Measurements from ENCODE around the gene NAGPA. TPM values are rescaled to one million over a fixed set of nuclear protein-coding genes. Genes with fewer than 3 reads are reported as not detected.

The NAGPA gene
- total RNA-seq, 1 experiment from 2014 or later = 15.9 TPM

DNA sequence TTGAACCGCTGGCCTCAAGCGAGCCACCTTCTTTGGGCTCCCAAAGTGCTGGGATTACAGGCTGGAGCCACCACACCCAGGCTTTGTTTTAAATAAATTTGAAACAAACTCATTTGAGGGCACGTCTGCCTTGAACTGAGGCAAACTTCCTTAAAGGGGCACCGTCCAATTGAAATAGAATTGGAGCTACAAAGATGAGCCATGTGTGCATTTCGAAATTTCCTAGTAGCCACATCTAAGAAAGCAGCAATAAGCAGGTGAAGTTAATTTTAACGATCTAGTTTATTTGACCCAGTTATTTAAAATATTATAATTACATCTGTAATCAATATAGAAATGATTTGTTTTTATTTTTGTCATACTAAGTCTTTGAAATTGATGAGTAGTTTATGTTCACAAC, 32.8 kb upstream of the NAGPA start:
- Mint-ChIP-seq H3K9me3 (ENCODE audit: unreplicated experiment) (no peaks in the 10 kb centered on the region), H3K27ac (ENCODE audit: unreplicated experiment) (no peak overlapping the region), H3K4me1 (ENCODE audit: low read depth, unreplicated experiment) (no peaks in the 10 kb centered on the region), H3K27me3 (ENCODE audit: insufficient read depth, unreplicated experiment) (peaks cover 7% of the 10 kb centered on the region), H3K36me3 (ENCODE audit: insufficient read depth, unreplicated experiment) (peaks cover 2% of the 10 kb centered on the region), H3K4me3 (ENCODE audit: unreplicated experiment) (no peak overlapping the region)
- Histone ChIP-seq H3K4me1 (peaks cover 7% of the 10 kb centered on the region; the same call in 1 of the 2 replicates), H3K9me3 (peaks cover 3% of the 10 kb centered on the region; the same call in 1 of the 2 replicates), H3K36me3 (ENCODE audit: control insufficient read depth, insufficient read depth, low read length) (no peaks in the 10 kb centered on the region), H3K4me3 (ENCODE audit: low read depth, low read length) (no peak overlapping the region), H3K27me3 (replicated peaks; ENCODE audit: control insufficient read depth, insufficient read depth, low read length) (no peaks in the 10 kb centered on the region)
- CTCF ChIA-PET = interaction anchor here (1.2 kb wide), 1 partner anchor 25 kb away, joined by 3 read pairs; no protein-coding TSS in a partner anchor
- no TSS peak for BruUV-seq (replicated peaks)
- intact Hi-C loops (cut with micrococcal nuclease; ENCODE audit: unreplicated experiment) = no loop called here
- POLR2A ChIA-PET = no interaction called here
- DNase-seq = no peak
- TF ChIP-seq, protein P1, sequence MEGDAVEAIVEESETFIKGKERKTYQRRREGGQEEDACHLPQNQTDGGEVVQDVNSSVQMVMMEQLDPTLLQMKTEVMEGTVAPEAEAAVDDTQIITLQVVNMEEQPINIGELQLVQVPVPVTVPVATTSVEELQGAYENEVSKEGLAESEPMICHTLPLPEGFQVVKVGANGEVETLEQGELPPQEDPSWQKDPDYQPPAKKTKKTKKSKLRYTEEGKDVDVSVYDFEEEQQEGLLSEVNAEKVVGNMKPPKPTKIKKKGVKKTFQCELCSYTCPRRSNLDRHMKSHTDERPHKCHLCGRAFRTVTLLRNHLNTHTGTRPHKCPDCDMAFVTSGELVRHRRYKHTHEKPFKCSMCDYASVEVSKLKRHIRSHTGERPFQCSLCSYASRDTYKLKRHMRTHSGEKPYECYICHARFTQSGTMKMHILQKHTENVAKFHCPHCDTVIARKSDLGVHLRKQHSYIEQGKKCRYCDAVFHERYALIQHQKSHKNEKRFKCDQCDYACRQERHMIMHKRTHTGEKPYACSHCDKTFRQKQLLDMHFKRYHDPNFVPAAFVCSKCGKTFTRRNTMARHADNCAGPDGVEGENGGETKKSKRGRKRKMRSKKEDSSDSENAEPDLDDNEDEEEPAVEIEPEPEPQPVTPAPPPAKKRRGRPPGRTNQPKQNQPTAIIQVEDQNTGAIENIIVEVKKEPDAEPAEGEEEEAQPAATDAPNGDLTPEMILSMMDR (IDR thresholded peaks at IDR 0.05; ENCODE audit: insufficient read depth in 1 of 2, low read depth in 1 of 2, low read length in 1 of 2, severe bottlenecking in 1 of 2, unreplicated experiment in 1 of 2) = no peak

DNA sequence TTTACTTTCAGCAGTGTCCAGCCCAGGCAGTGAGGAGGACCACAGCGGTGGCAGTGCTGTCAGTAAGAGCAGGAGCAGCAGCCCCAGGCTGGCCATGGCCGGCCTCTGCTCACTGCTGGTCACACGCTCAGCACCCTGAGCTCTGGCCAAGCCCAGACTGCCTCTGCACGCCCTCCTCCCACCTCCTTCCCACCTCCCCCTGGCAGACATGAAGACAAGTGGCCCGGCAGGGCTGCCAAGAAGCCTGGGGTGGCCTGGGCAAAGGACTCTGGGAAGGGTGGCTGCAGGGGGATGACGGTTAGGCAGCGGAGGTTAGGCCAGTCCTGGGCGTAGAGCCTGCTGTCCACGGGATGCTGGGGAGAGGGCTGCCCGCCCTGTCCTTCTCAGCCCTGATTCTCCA, 32.1 kb upstream of the NAGPA start, which contains the start of gene C16orf89:
Gene C16orf89, minus strand, starts transcription at position 144 of the 400 bp plus-strand sequence. Its CDS starts 48 bp downstream, at position 96.
- H3K9me3 ChIP-seq = peaks cover under 1% of the 10 kb centered on the region; the same call in 1 of the 2 replicates
- POLR2A ChIA-PET = no interaction called here
- TF ChIP-seq, protein P1 (IDR thresholded peaks at IDR 0.05; ENCODE audit: insufficient read depth in 1 of 2, low read depth in 1 of 2, low read length in 1 of 2, severe bottlenecking in 1 of 2, unreplicated experiment in 1 of 2) = no peak
- Mint-ChIP-seq H3K9me3 (ENCODE audit: unreplicated experiment) (no peaks in the 10 kb centered on the region), H3K4me1 (ENCODE audit: low read depth, unreplicated experiment) (no peaks in the 10 kb centered on the region), H3K36me3 (ENCODE audit: insufficient read depth, unreplicated experiment) (no peaks in the 10 kb centered on the region), H3K4me3 (ENCODE audit: unreplicated experiment) (no peak within 1 kb of the TSS), H3K27me3 (ENCODE audit: insufficient read depth, unreplicated experiment) (peaks cover 7% of the 10 kb centered on the region), H3K27ac (ENCODE audit: unreplicated experiment) (no peak within 1 kb of the TSS)
- no peaks in the 10 kb centered on the region for H3K4me1 ChIP-seq
- no peaks in the 10 kb centered on the region for H3K36me3 ChIP-seq (ENCODE audit: control insufficient read depth, insufficient read depth, low read length)
- no peak within 1 kb of the TSS for H3K4me3 ChIP-seq (ENCODE audit: low read depth, low read length)
- intact Hi-C loops (cut with micrococcal nuclease; ENCODE audit: unreplicated experiment) = no loop called here
- BruUV-seq (replicated peaks) = no TSS peak
- H3K27me3 ChIP-seq (replicated peaks; ENCODE audit: control insufficient read depth, insufficient read depth, low read length) = no peaks in the 10 kb centered on the region
- DNase-seq = no peak
- CTCF ChIA-PET = no interaction called here

DNA sequence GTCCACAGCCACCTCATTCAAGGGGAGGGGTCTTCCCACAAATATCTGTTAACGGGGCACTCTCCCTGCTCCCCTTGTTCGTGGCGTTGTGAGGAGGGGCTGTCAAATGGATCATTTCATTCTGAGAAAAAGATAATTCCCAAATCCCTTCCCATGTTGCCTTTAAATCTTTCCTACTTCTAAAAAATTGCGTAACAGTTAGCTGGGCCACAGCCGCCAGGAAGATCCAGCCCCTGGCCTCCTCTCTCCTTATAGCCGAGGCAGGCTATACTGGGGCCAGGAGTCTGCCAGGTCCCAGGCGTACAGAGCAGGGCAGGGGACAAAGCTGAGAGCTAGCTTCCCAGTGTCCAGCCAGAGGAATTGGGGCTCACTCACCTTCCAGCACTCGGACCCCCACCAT, 31.6 kb upstream of the NAGPA start:
- TF ChIP-seq, protein P1 (IDR thresholded peaks at IDR 0.05; ENCODE audit: insufficient read depth in 1 of 2, low read depth in 1 of 2, low read length in 1 of 2, severe bottlenecking in 1 of 2, unreplicated experiment in 1 of 2) = no peak
- Histone ChIP-seq H3K27me3 (replicated peaks; ENCODE audit: control insufficient read depth, insufficient read depth, low read length) (no peaks in the 10 kb centered on the region), H3K9me3 (no peaks in the 10 kb centered on the region), H3K4me3 (ENCODE audit: low read depth, low read length) (no peak overlapping the region), H3K4me1 (no peaks in the 10 kb centered on the region), H3K36me3 (ENCODE audit: control insufficient read depth, insufficient read depth, low read length) (no peaks in the 10 kb centered on the region)
- BruUV-seq (replicated peaks) = no TSS peak
- POLR2A ChIA-PET = no interaction called here
- intact Hi-C loops (cut with micrococcal nuclease; ENCODE audit: unreplicated experiment) = no loop called here
- Mint-ChIP-seq H3K4me1 (ENCODE audit: low read depth, unreplicated experiment) (no peaks in the 10 kb centered on the region), H3K36me3 (ENCODE audit: insufficient read depth, unreplicated experiment) (no peaks in the 10 kb centered on the region), H3K27ac (ENCODE audit: unreplicated experiment) (no peak overlapping the region), H3K9me3 (ENCODE audit: unreplicated experiment) (no peaks in the 10 kb centered on the region), H3K4me3 (ENCODE audit: unreplicated experiment) (no peak overlapping the region), H3K27me3 (ENCODE audit: insufficient read depth, unreplicated experiment) (peaks cover 7% of the 10 kb centered on the region)
- DNase-seq = no peak
- CTCF ChIA-PET = no interaction called here

Data from Caco-2 (cell line).